ENCODE measurements around the gene NSF.

NSF gene

GRCh38 chr17:46759141-46759540 is 168.7 kb downstream of the NSF start:
- TF ChIP-seq ZNF354C (tag by site-specific recombination; IDR thresholded peaks at IDR 0.05; ENCODE audit: borderline replicate concordance, low read depth) (no peak), ZNF623 (tag by site-specific recombination; IDR thresholded peaks at IDR 0.05) (no peak), ZNF488 (tag by site-specific recombination; IDR thresholded peaks at IDR 0.05) (no peak), HOXC10 (CRISPR knock-in tag; IDR thresholded peaks at IDR 0.05) (no peak), PRDM4 (tag by site-specific recombination; IDR thresholded peaks at IDR 0.05) (no peak), ZNF132 (tag by site-specific recombination; IDR thresholded peaks at IDR 0.05; ENCODE audit: borderline replicate concordance) (no peak), ZNF311 (tag by site-specific recombination; IDR thresholded peaks at IDR 0.05; ENCODE audit: borderline replicate concordance) (no peak), HOXD13 (CRISPR knock-in tag; IDR thresholded peaks at IDR 0.05; ENCODE audit: borderline replicate concordance) (no peak), ZNF837 (tag by site-specific recombination; IDR thresholded peaks at IDR 0.05) (no peak), TCF7L2 (IDR thresholded peaks at IDR 0.05; ENCODE audit: borderline replicate concordance, low read depth, low read length) (no peak), GLIS1 (tag by site-specific recombination; IDR thresholded peaks at IDR 0.05) (no peak), ZNF341 (tag by site-specific recombination; IDR thresholded peaks at IDR 0.05; ENCODE audit: low read depth) (no peak), ZNF433 (tag by site-specific recombination; IDR thresholded peaks at IDR 0.05; ENCODE audit: low read depth) (no peak), PRDM2 (tag by site-specific recombination; IDR thresholded peaks at IDR 0.05; ENCODE audit: borderline replicate concordance) (no peak), ZNF404 (tag by site-specific recombination; IDR thresholded peaks at IDR 0.05) (no peak), ZSCAN18 (tag by site-specific recombination; IDR thresholded peaks at IDR 0.05) (no peak), MEIS1 (CRISPR knock-in tag; IDR thresholded peaks at IDR 0.05; ENCODE audit: borderline replicate concordance) (no peak), GFI1B (tag by site-specific recombination; IDR thresholded peaks at IDR 0.05) (no peak)
- ChIA-PET CTCF (no interaction called here), POLR2A (no interaction called here)
- Histone ChIP-seq H3K4me1 (ENCODE audit: control insufficient read depth, insufficient read depth, low read length) (no peaks in the 10 kb centered on the region), H3K9me3 (ENCODE audit: control insufficient read depth, insufficient read depth, low read depth, low read length) (no peaks in the 10 kb centered on the region), H3K27ac (ENCODE audit: extremely low read depth, low read depth, low read length) (no peak overlapping the region), H3K4me3 (ENCODE audit: low read depth, low read length) (no peak overlapping the region), H3K36me3 (ENCODE audit: control insufficient read depth in 2 of 2, insufficient read depth in 1 of 2, low read length in 2 of 2) (peaks cover 7 to 52% of the 10 kb centered on the region in 2 experiments)
